Left lung (tissue), 10 donors: ENCODE data around the gene FN1. TPM values are rescaled to one million over a fixed set of nuclear protein-coding genes. Genes with fewer than 3 reads are reported as not detected.

Experiments used
- ATAC-seq: fragments of 200-7000 bp; cut with Tn5 transposase; one replicate; pipeline ENCODE4 v1.9.1; 2020; ENCODE audit warnings: moderate library complexity
- DNase-seq, 4 donors: peaks; one replicate each; pipeline ENCODE4 v3.0.0-alpha.2; 2013 to 2020
- H3K27ac ChIP-seq, 2 donors: fragments of 200-600 bp; sonication (generic) in 1 of 2; one replicate each; pipeline versions ENCODE4 v1.5.0 to v1.8.0; 2020 to 2021
- H3K27me3 ChIP-seq, 2 donors: fragments of 200-600 bp; sonication (generic) in 1 of 2; one replicate each; pipeline versions ENCODE4 v1.5.0 to v1.8.0; 2020 to 2021
- H3K36me3 ChIP-seq, 2 donors: fragments of 200-600 bp; sonication (generic) in 1 of 2; one replicate each; pipeline versions ENCODE4 v1.5.0 to v1.8.0; 2020 to 2021
- H3K4me1 ChIP-seq, 2 donors: fragments of 200-600 bp; one replicate each; pipeline ENCODE4 v1.8.0; 2021
- H3K4me3 ChIP-seq, 2 donors: fragments of 200-600 bp; sonication (generic) in 1 of 2; one replicate each; pipeline versions ENCODE4 v1.5.0 to v1.8.0; 2020 to 2021; ENCODE audit warnings: mild to moderate bottlenecking in 1 of 2
- H3K9me3 ChIP-seq, 2 donors: fragments of 200-600 bp; sonication (generic) in 1 of 2; one replicate each; pipeline versions ENCODE4 v1.5.0 to v1.8.0; 2020 to 2021
- intact Hi-C, 2 donors: fragments of 100-400 bp; cut with DNase I; formaldehyde crosslinking; loops; one replicate each; pipeline versions ENCODE4 v1.11.2 to v1.14.2; 2022
- polyA plus RNA-seq, 6 donors: library from polyadenylated mRNA; unstranded; fragments of 120-200 nt; gene quantifications; one replicate each; pipeline ENCODE4 v1.2.1, GENCODE V29; 2013; ENCODE audit not compliant: insufficient read length in 6 of 6
- total RNA-seq, 2 donors: library from RNA; stranded (reverse); fragmentation: NEBNext Ultra II Directional; extraction: Animal tissue kit (Norgen Biotek cat#: 25700); gene quantifications; one replicate each; pipeline ENCODE4 v1.2.1, GENCODE V29; 2021
- TF ChIP-seq, protein P1 (sequence below), 2 donors: fragments of 200-600 bp; sonication (generic) in 1 of 2; IDR thresholded peaks; one replicate each; pipeline versions ENCODE4 v1.5.0 to v1.8.0; 2021; ENCODE audit warnings: antibody characterized with exemption in 2 of 2
- donor health status: DM: no; HTN: yes; CAD: no.
- donor health status: DM: no; HTN: no; CAD: no.

FN1 gene
- total and polyA plus RNA-seq, 8 donors: 1,663 to 3,073 (median 1,855) TPM

DNA sequence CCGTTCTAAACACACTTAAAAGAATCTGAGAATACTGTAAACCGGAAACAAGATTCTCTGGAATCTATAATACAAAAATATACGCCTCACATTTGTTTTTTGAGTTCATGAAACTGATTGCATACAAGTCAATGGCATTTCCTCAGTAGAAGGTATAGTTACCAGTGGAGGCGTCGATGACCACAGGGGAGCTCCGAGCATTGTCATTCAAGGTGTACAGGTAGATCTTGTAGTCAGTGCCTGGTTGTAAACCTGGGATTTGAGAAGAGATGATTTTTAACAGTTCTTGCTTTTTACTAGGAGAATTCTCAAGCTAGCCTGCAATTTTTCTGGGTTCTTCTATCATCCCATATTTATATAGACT lies 60.4 kb downstream of the FN1 start:
- TF ChIP-seq, protein P1, sequence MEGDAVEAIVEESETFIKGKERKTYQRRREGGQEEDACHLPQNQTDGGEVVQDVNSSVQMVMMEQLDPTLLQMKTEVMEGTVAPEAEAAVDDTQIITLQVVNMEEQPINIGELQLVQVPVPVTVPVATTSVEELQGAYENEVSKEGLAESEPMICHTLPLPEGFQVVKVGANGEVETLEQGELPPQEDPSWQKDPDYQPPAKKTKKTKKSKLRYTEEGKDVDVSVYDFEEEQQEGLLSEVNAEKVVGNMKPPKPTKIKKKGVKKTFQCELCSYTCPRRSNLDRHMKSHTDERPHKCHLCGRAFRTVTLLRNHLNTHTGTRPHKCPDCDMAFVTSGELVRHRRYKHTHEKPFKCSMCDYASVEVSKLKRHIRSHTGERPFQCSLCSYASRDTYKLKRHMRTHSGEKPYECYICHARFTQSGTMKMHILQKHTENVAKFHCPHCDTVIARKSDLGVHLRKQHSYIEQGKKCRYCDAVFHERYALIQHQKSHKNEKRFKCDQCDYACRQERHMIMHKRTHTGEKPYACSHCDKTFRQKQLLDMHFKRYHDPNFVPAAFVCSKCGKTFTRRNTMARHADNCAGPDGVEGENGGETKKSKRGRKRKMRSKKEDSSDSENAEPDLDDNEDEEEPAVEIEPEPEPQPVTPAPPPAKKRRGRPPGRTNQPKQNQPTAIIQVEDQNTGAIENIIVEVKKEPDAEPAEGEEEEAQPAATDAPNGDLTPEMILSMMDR (IDR thresholded peaks at IDR 0.05): no peak
- Histone ChIP-seq H3K36me3 (peaks cover 0 to 58% of the 10 kb centered on the region in 2 donors), H3K27me3 (no peaks in the 10 kb centered on the region), H3K4me1 (no peaks in the 10 kb centered on the region), H3K9me3 (no peaks in the 10 kb centered on the region), H3K27ac (no peak overlapping the region), H3K4me3 (no peak overlapping the region)
- ATAC-seq (no peak), DNase-seq (no peak)
- intact Hi-C loops: no loop called here

DNA sequence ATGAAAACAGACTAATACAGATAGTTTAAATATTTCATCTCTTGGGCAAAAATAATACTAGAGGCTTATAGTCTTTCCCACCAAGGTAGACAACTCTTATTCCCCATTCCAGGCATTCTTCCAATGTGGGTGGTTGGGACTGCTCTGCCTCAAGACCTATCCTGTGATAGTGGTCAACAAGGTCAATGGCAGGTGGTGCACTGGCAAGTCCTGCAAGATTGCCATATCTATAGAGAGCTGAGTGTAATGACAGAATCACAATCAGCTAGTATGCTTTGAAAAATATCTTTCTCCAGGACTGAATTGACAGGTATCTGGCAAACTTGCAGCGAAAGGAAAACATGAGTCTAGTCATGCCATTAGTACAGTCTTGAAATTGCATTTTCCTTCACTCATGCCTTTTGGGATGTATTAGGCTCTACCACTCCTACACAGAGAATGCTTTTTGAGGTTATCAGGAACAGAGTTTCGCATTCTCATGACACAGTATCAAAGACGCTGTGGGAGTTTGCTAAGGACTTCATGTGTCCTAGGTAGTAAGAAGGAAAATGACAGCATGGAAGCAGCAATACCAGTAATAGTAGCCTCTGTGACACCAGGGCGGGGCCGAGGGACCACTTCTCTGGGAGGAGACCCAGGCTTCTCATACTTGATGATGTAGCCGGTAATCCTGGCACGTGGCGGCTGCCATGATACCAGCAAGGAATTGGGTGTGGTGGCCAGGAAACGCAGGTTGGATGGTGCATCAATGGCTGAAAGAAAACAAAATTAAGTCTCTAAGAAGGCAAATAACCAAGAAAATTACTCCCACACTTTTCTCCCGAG lies 61.0 kb downstream of the FN1 start:
- DNase-seq (no peak), ATAC-seq (no peak)
- H3K9me3 ChIP-seq: no peaks in the 10 kb centered on the region
- no peak overlapping the region for H3K27ac ChIP-seq
- TF ChIP-seq, protein P1 (IDR thresholded peaks at IDR 0.05): no peak
- no peaks in the 10 kb centered on the region for H3K4me1 ChIP-seq
- H3K27me3 ChIP-seq: no peaks in the 10 kb centered on the region
- intact Hi-C loops: no loop called here
- H3K4me3 ChIP-seq: no peak overlapping the region
- peaks cover 0 to 58% of the 10 kb centered on the region in 2 donors for H3K36me3 ChIP-seq

DNA sequence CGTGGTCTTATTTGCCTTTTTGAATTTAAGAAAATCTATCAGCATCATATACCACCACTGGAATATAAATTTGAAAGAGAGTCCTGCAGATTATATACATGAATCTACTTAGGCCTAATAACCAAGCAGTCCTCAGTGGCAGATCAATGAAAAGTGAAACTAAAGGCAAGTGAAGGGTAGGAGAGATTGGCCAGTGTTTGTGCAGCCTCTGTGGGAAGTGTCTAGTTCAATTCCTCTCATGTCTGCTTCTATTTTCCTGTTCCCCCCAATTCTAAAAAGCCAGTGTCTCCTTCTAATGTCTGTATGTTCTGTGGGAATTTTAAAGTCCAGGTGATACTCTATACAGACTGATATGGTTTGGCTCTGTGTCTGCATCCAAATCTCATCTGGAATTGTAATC lies 61.9 kb downstream of the FN1 start:
- intact Hi-C loops: no loop called here
- Histone ChIP-seq H3K27me3 (no peaks in the 10 kb centered on the region), H3K36me3 (peaks cover 0 to 55% of the 10 kb centered on the region in 2 donors), H3K4me1 (no peaks in the 10 kb centered on the region), H3K9me3 (no peaks in the 10 kb centered on the region), H3K27ac (no peak overlapping the region), H3K4me3 (no peak overlapping the region)
- ATAC-seq: no peak
- TF ChIP-seq, protein P1 (IDR thresholded peaks at IDR 0.05): no peak
- DNase-seq: no peak

DNA sequence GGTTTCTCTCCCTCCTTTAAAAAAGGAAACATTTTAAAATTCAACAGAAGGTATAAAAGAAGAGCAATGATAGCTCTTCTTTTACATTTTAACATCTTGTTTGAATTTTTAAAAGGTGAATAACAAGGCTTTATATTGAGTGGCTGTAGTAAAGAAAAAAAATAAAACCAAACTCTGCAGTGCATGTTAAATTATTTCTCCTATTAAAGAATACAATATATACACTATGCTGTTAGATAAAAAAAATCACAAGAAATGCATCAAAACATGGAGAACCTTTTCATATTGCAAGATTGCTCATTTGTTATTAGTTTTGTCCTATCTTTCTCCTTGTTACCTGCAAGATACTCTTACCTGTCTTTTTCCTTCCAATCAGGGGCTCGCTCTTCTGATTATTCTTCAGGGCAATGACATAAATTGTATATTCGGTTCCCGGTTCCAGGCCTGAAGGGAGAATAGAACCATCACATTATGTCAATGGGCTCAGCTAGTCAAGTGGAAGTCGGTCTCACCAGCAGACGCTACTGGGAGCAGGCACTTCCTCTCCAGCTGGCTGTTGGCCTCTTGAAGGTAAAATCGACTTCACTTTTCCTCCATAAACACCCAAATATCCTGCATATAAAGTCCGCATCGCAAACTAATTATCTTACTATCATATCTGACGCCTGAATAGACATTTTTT lies 62.8 kb downstream of the FN1 start:
- H3K4me3 ChIP-seq: no peak overlapping the region
- no peaks in the 10 kb centered on the region for H3K4me1 ChIP-seq
- H3K27me3 ChIP-seq: no peaks in the 10 kb centered on the region
- no peak for ATAC-seq
- DNase-seq: no peak
- peaks cover 3 to 55% of the 10 kb centered on the region in 2 donors for H3K36me3 ChIP-seq
- intact Hi-C loops: no loop called here
- TF ChIP-seq, protein P1 (IDR thresholded peaks at IDR 0.05): no peak
- no peaks in the 10 kb centered on the region for H3K9me3 ChIP-seq
- H3K27ac ChIP-seq: no peak overlapping the region
